ENCODE measurements around the gene STPG4. TPM values are rescaled to one million over a fixed set of nuclear protein-coding genes. Genes with fewer than 3 reads are reported as not detected.

STPG4 gene
- total RNA-seq, 1 experiment from 2014 or later = 10.6 TPM

DNA sequence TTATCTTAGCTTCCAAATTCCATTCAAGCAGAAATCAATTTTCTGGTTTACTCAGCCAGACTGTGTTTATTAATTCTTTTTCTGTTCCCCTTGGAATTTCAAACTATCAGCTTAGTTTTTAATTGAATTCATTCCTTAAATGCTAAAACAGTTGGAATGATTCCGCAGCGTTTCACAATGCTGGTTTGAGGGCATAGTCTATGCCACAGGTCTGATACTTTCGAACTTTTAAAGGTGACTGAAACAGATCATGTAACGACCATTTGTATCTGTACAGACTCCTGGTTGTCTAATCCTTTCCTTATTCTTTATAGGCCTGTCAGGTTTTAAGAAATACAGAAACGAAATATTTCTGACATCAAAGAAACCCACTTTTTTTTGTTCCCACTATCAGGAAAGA, 45.4 kb downstream of the STPG4 start:
- peaks cover 26% of the 10 kb centered on the region for H3K79me2 ChIP-seq (ENCODE audit: insufficient read depth, low read length)
- ChIA-PET POLR2A (no interaction called here), CTCF (no interaction called here), RAD21 (ENCODE audit: low non-redundant PET in 1 of 2, low total read pairs in 2 of 2, uncharacterized antibody in 2 of 2, unreplicated experiment in 2 of 2) (no interaction called here)
- H3K27me3 ChIP-seq (ENCODE audit: insufficient read depth, low read length) = no peaks in the 10 kb centered on the region
- ATAC-seq (no peak), DNase-seq (ENCODE audit: low read depth, low spot score) (no peak)
- intact Hi-C loops (cut with micrococcal nuclease) = no loop called here
- no peak overlapping the region; the same call in 1 of the 2 replicates for H3K27ac ChIP-seq (ENCODE audit: low read depth, low read length)
- no peak for TF ChIP-seq POLR2A (IDR thresholded peaks at IDR 0.05; ENCODE audit: borderline replicate concordance, extremely low read depth, insufficient read depth, insufficient read length)
- TF ChIP-seq EZH2phosphoT487 (IDR thresholded peaks at IDR 0.05; ENCODE audit: borderline replicate concordance) = no peak
- TF ChIP-seq RAD21 (IDR thresholded peaks at IDR 0.05; ENCODE audit: low read depth) = no peak
- no peak for TF ChIP-seq SP1 (IDR thresholded peaks at IDR 0.05; ENCODE audit: low read depth)
- TF ChIP-seq, protein P1, sequence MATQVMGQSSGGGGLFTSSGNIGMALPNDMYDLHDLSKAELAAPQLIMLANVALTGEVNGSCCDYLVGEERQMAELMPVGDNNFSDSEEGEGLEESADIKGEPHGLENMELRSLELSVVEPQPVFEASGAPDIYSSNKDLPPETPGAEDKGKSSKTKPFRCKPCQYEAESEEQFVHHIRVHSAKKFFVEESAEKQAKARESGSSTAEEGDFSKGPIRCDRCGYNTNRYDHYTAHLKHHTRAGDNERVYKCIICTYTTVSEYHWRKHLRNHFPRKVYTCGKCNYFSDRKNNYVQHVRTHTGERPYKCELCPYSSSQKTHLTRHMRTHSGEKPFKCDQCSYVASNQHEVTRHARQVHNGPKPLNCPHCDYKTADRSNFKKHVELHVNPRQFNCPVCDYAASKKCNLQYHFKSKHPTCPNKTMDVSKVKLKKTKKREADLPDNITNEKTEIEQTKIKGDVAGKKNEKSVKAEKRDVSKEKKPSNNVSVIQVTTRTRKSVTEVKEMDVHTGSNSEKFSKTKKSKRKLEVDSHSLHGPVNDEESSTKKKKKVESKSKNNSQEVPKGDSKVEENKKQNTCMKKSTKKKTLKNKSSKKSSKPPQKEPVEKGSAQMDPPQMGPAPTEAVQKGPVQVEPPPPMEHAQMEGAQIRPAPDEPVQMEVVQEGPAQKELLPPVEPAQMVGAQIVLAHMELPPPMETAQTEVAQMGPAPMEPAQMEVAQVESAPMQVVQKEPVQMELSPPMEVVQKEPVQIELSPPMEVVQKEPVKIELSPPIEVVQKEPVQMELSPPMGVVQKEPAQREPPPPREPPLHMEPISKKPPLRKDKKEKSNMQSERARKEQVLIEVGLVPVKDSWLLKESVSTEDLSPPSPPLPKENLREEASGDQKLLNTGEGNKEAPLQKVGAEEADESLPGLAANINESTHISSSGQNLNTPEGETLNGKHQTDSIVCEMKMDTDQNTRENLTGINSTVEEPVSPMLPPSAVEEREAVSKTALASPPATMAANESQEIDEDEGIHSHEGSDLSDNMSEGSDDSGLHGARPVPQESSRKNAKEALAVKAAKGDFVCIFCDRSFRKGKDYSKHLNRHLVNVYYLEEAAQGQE (IDR thresholded peaks at IDR 0.05; ENCODE audit: low read depth) = no peak
- no peak for TF ChIP-seq JUND (IDR thresholded peaks at IDR 0.05)
- TF ChIP-seq, protein P2, sequence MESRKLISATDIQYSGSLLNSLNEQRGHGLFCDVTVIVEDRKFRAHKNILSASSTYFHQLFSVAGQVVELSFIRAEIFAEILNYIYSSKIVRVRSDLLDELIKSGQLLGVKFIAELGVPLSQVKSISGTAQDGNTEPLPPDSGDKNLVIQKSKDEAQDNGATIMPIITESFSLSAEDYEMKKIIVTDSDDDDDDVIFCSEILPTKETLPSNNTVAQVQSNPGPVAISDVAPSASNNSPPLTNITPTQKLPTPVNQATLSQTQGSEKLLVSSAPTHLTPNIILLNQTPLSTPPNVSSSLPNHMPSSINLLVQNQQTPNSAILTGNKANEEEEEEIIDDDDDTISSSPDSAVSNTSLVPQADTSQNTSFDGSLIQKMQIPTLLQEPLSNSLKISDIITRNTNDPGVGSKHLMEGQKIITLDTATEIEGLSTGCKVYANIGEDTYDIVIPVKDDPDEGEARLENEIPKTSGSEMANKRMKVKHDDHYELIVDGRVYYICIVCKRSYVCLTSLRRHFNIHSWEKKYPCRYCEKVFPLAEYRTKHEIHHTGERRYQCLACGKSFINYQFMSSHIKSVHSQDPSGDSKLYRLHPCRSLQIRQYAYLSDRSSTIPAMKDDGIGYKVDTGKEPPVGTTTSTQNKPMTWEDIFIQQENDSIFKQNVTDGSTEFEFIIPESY (IDR thresholded peaks at IDR 0.05; ENCODE audit: extremely low read depth, insufficient replicate concordance, low read length) = no peak
- TF ChIP-seq CBX3 (IDR thresholded peaks at IDR 0.05; ENCODE audit: low read depth) = no peak
- no peak for TF ChIP-seq ELF1 (IDR thresholded peaks at IDR 0.05; ENCODE audit: borderline replicate concordance, low read depth)
- no peak for TF ChIP-seq EGR1 (IDR thresholded peaks at IDR 0.05; ENCODE audit: low read depth)
- TF ChIP-seq, protein P3, sequence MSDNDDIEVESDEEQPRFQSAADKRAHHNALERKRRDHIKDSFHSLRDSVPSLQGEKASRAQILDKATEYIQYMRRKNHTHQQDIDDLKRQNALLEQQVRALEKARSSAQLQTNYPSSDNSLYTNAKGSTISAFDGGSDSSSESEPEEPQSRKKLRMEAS (IDR thresholded peaks at IDR 0.05) = no peak
- no peak for TF ChIP-seq FOSL1 (IDR thresholded peaks at IDR 0.05; ENCODE audit: low read depth)
- no peak for TF ChIP-seq POLR2AphosphoS5 (IDR thresholded peaks at IDR 0.05; ENCODE audit: low read depth, low read length)
- H2AFZ ChIP-seq (ENCODE audit: low read depth, low read length, poor library complexity, severe bottlenecking) = peak overlapping the region; percentile 63
- H3K9me3 ChIP-seq (ENCODE audit: control insufficient read depth in 1 of 2, insufficient read depth in 1 of 2, low read depth in 1 of 2, low read length in 2 of 2) = no peaks in the 10 kb centered on the region
- no TSS peak for BruUV-seq (replicated peaks)
- peaks cover 2 to 30% of the 10 kb centered on the region in 2 experiments; a peak in 3 of 4 replicates for H3K4me1 ChIP-seq (ENCODE audit: control insufficient read depth in 1 of 2, insufficient read depth in 2 of 2, low read length in 2 of 2)
- no peaks in the 10 kb centered on the region for H4K20me1 ChIP-seq (ENCODE audit: insufficient read depth)
- no peaks in the 10 kb centered on the region for H3K9me2 ChIP-seq (ENCODE audit: insufficient read depth)
- H3K36me3 ChIP-seq (ENCODE audit: control insufficient read depth in 1 of 2, insufficient read depth in 2 of 2, low read length in 2 of 2) = no peaks in the 10 kb centered on the region
- no peak overlapping the region for H3K4me2 ChIP-seq (ENCODE audit: low read length)
- H3K4me3 ChIP-seq (replicated peaks in 1 of 2; ENCODE audit: low read depth in 1 of 2, low read length in 2 of 2) = no peak overlapping the region
- no peak overlapping the region for H3K9ac ChIP-seq (ENCODE audit: low read length)
